Naive thymus-derived CD4-positive, alpha-beta T cell (primary cell): ENCODE data around the gene WDR93. TPM values are rescaled to one million over a fixed set of nuclear protein-coding genes. Genes with fewer than 3 reads are reported as not detected.

Source experiments
- ATAC-seq: fragments of 150-1000 bp; cut with Tn5 transposase; 2 replicates; pipeline ENCODE4 v1.10.0; 2021; ENCODE audit warnings: mild to moderate bottlenecking, moderate library complexity
- CTCF ChIA-PET: fragments of 350-600 bp; sonication (Branson Sonifier 250); formaldehyde crosslinking; loops from one replicate; lab custom pipeline; 2021; ENCODE audit warnings: antibody characterized with exemption; lab: Charles Lee
- POLR2A ChIA-PET: fragments of 350-600 bp; sonication (Branson Sonifier 250); formaldehyde crosslinking; loops from one replicate; lab custom pipeline; 2021; ENCODE audit warnings: antibody characterized with exemption, inconsistent platforms; lab: Charles Lee
- DNase-seq, 9 donors: peaks; one replicate each; pipeline versions ENCODE4 v3.0.0 to v3.0.0-alpha.2; 2020 to 2022; ENCODE audit warnings: mixed read lengths in 1 of 9
- H3K27ac ChIP-seq: one replicate; pipeline ENCODE4 v1.7.0; 2013; ENCODE audit warnings: mild to moderate bottlenecking, low read depth, low read length, moderate library complexity
- H3K27me3 ChIP-seq, 2 donors: one replicate each; pipeline ENCODE4 v1.7.0; 2013; ENCODE audit warnings: low read length in 2 of 2, mild to moderate bottlenecking in 2 of 2, moderate library complexity in 2 of 2; ENCODE audit not compliant: control insufficient read depth in 2 of 2, insufficient read depth in 2 of 2
- H3K36me3 ChIP-seq, 3 experiments: 1 replicate in 2 of 3; 2 replicates in 1 of 3; pipeline ENCODE4 v1.7.0; 2013; ENCODE audit warnings: low read length in 3 of 3, mild to moderate bottlenecking in 3 of 3, moderate library complexity in 1 of 3; ENCODE audit not compliant: insufficient read depth in 3 of 3, control insufficient read depth in 2 of 3
- H3K4me1 ChIP-seq, 2 donors: one replicate each; pipeline ENCODE4 v1.7.0; 2013; ENCODE audit warnings: low read length in 2 of 2, mild to moderate bottlenecking in 2 of 2, moderate library complexity in 1 of 2; ENCODE audit not compliant: control insufficient read depth in 2 of 2, insufficient read depth in 2 of 2
- H3K4me3 ChIP-seq: 2 replicates; pipeline ENCODE4 v1.7.0; 2013; ENCODE audit warnings: mild to moderate bottlenecking, low read length
- H3K9me3 ChIP-seq, 3 experiments: 1 replicate in 2 of 3; 2 replicates in 1 of 3; pipeline ENCODE4 v1.7.0; 2013; ENCODE audit warnings: low read length in 3 of 3; ENCODE audit not compliant: control insufficient read depth in 2 of 3
- H3K27ac Mint-ChIP-seq, 9 donors: one replicate each; pipeline ENCODE4 v1.8.0; 2020 to 2022; ENCODE audit warnings: mixed read lengths in 9 of 9, mild to moderate bottlenecking in 8 of 9, moderate library complexity in 5 of 9, inconsistent platforms in 2 of 9
- H3K27me3 Mint-ChIP-seq, 5 donors: one replicate each; pipeline ENCODE4 v1.8.0; 2021 to 2022; ENCODE audit warnings: mixed read lengths in 5 of 5, mild to moderate bottlenecking in 1 of 5
- H3K36me3 Mint-ChIP-seq, 5 donors: one replicate each; pipeline ENCODE4 v1.8.0; 2020 to 2022; ENCODE audit warnings: mixed read lengths in 5 of 5, mild to moderate bottlenecking in 3 of 5, inconsistent platforms in 1 of 5
- H3K4me1 Mint-ChIP-seq, 7 donors: one replicate each; pipeline ENCODE4 v1.8.0; 2020 to 2022; ENCODE audit warnings: mixed read lengths in 7 of 7, mild to moderate bottlenecking in 3 of 7, inconsistent platforms in 1 of 7
- H3K4me3 Mint-ChIP-seq, 10 donors: one replicate each; pipeline ENCODE4 v1.8.0; 2020 to 2022; ENCODE audit warnings: mild to moderate bottlenecking in 10 of 10, mixed read lengths in 10 of 10, moderate library complexity in 6 of 10, inconsistent platforms in 2 of 10
- H3K9me3 Mint-ChIP-seq, 11 donors: one replicate each; pipeline ENCODE4 v1.8.0; 2020 to 2022; ENCODE audit warnings: mixed read lengths in 11 of 11, mild to moderate bottlenecking in 4 of 11, inconsistent platforms in 1 of 11, moderate library complexity in 1 of 11
- intact Hi-C, 2 donors: fragments of 100-400 bp; cut with micrococcal nuclease; formaldehyde crosslinking; loops; one replicate each; pipeline ENCODE4 v1.15.1; 2023
- polyA plus RNA-seq, 2 donors: library from polyadenylated mRNA; unstranded; fragments of 300-500 nt; fragmentation: Illumina TruSeq; gene quantifications; one replicate each; pipeline ENCODE4 v1.2.3, GENCODE V29; 2021
- total RNA-seq, 6 experiments: library from RNA in 5 of 6; stranded (reverse) in 5 of 6; gene quantifications; 1 replicate in 5 of 6; 2 replicates in 1 of 6; pipeline ENCODE4 v1.2.3 and lab custom pipeline; 2021 to 2026

Gene WDR93
- total and polyA plus RNA-seq, 7 experiments from 2014 or later = 0.27 TPM; not detected in 6

DNA sequence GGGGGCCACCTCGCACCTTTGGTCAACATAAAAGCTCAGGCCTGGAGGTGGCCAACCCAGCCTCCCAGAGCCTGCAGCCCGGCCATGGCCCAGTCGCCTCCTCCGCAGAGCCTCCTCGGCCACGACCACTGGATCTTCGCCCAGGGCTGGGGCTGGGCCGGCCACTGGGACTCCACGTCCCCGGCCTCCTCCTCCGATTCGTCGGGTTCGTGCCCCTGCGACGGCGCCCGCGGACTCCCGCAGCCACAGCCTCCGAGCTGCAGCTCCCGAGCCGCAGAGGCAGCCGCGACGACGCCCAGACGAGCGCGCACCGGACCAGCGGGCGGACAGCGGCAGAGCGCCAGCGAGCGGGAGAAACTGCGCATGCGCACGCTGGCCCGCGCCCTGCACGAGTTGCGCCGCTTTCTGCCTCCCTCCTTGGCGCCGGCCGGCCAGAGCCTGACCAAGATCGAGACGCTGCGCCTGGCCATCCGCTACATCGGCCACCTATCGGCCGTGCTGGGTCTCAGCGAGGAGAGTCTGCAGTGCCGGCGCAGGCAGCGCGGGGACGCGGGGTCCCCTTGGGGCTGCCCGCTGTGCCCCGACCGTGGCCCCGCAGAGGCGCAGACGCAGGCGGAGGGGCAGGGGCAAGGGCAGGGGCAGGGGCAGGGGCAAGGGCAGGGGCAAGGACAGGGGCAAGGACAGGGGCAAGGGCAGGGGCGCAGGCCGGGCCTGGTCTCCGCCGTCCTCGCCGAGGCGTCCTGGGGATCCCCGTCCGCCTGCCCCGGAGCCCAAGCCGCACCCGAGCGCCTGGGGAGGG lies 85.9 kb downstream of the WDR93 start, which contains the start of gene MESP2:
Gene MESP2 (plus strand): TSS at position 59 of the 799 bp plus-strand sequence. CDS start 26 bp downstream, at position 85.
- no peaks in the 10 kb centered on the region for H3K9me3 Mint-ChIP-seq
- H3K4me1 ChIP-seq = no peaks in the 10 kb centered on the region
- H3K4me3 Mint-ChIP-seq = peak within 1 kb of the TSS in 9 of 10 donors; percentile 34 to 80 (median 64)
- H3K27me3 ChIP-seq = no peaks in the 10 kb centered on the region
- intact Hi-C loops = no loop called here
- ChIA-PET CTCF (no interaction called here), POLR2A (no interaction called here)
- H3K27ac ChIP-seq = no peak within 1 kb of the TSS
- H3K27ac Mint-ChIP-seq = no peak within 1 kb of the TSS
- DNase-seq = peak in 7 of 9 donors; percentile 24 to 69 (median 43)
- peaks cover 14 to 29% (median 22%) of the 10 kb centered on the region in 5 donors for H3K27me3 Mint-ChIP-seq
- peak within 1 kb of the TSS; percentile 24 for H3K4me3 ChIP-seq
- no peaks in the 10 kb centered on the region for H3K9me3 ChIP-seq
- no peaks in the 10 kb centered on the region for H3K36me3 Mint-ChIP-seq
- H3K36me3 ChIP-seq = no peaks in the 10 kb centered on the region
- H3K4me1 Mint-ChIP-seq = peaks cover 0 to 13% (median 0%) of the 10 kb centered on the region in 7 donors
- ATAC-seq = peak; percentile 68

DNA sequence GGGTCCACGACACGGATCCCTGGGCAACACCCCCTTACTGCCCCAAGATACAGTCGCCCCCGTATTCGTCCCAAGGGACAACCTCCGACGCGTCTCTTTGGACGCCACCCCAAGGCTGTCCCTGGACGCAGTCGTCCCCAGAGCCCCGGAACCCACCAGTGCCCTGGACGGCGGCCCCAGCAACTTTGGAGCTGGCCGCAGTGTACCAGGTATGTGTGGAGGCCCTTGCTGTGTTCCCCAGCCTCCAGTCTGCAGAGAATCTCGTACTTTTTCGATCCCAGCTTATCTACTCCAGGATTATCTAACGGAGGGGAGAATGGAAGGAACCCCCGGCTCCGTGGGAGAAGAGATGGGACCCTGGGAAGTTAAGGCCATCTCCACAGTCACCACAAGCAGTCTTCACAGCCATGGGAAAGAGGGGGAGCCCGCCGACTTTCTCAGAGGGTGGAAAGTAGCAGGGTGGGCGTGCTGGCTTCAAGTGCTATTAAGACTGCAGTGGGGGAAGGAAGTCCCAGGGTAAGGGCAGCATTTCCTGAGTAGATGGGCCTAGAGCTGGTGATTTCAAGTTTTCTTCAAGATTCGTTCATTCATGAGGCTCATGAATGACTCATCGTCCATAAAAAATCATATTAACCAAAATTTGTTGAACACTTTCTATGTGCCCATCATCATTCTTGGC lies 86.6 kb downstream of the WDR93 start:
- H3K27ac Mint-ChIP-seq = no peak overlapping the region
- peak overlapping the region in 9 of 10 donors; percentile 9 to 72 (median 41) for H3K4me3 Mint-ChIP-seq
- ChIA-PET POLR2A (no interaction called here), CTCF (no interaction called here)
- no peaks in the 10 kb centered on the region for H3K9me3 ChIP-seq
- no peak for DNase-seq
- H3K4me1 Mint-ChIP-seq = peaks cover 0 to 16% (median 0%) of the 10 kb centered on the region in 7 donors
- no peaks in the 10 kb centered on the region for H3K27me3 ChIP-seq
- H3K36me3 ChIP-seq = no peaks in the 10 kb centered on the region
- no peak overlapping the region for H3K27ac ChIP-seq
- H3K4me3 ChIP-seq = no peak overlapping the region
- no peaks in the 10 kb centered on the region for H3K36me3 Mint-ChIP-seq
- intact Hi-C loops = no loop called here
- no peaks in the 10 kb centered on the region for H3K4me1 ChIP-seq
- peaks cover 14 to 29% (median 22%) of the 10 kb centered on the region in 5 donors for H3K27me3 Mint-ChIP-seq
- H3K9me3 Mint-ChIP-seq = no peaks in the 10 kb centered on the region
- no peak for ATAC-seq

DNA sequence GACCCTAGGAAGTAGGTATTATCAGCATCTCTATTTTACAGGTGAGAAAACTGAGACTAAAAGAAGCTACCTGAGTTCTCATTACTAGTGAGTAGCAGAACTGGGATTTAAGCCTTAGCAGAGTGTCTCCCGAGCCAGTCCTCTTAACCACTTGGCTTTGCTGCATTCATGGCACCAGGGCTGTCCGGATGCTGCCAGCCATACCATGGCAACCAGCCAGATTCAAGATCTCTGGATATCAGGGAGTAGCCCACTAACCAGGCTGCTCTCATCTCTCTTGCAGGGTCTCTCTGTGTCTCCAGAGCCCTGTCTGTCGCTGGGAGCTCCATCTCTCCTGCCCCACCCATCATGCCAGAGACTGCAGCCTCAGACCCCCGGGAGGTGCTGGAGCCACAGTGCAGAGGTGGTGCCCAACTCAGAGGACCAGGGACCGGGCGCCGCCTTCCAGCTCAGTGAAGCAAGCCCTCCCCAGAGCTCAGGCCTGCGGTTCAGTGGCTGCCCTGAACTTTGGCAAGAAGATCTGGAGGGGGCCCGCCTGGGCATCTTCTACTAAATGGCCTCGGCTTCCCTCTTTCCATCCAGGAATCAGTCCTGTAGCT lies 87.3 kb downstream of the WDR93 start:
- no peak overlapping the region for H3K27ac Mint-ChIP-seq
- intact Hi-C loops = no loop called here
- no peak for ATAC-seq
- no peak overlapping the region for H3K27ac ChIP-seq
- no peaks in the 10 kb centered on the region for H3K36me3 ChIP-seq
- H3K4me3 ChIP-seq = no peak overlapping the region
- H3K27me3 ChIP-seq = no peaks in the 10 kb centered on the region
- DNase-seq = no peak
- H3K27me3 Mint-ChIP-seq = peaks cover 14 to 29% (median 22%) of the 10 kb centered on the region in 5 donors
- H3K4me3 Mint-ChIP-seq = peak overlapping the region in 5 of 10 donors; percentile 34 to 72 (median 46)
- no peaks in the 10 kb centered on the region for H3K4me1 ChIP-seq
- ChIA-PET CTCF (interaction anchor here (0.5 kb wide), 1 partner anchor 233 kb away, joined by 5 read pairs; no protein-coding TSS in a partner anchor), POLR2A (no interaction called here)
- no peaks in the 10 kb centered on the region for H3K9me3 ChIP-seq
- no peaks in the 10 kb centered on the region for H3K9me3 Mint-ChIP-seq
- peaks cover 0 to 17% (median 0%) of the 10 kb centered on the region in 7 donors for H3K4me1 Mint-ChIP-seq
- no peaks in the 10 kb centered on the region for H3K36me3 Mint-ChIP-seq

DNA sequence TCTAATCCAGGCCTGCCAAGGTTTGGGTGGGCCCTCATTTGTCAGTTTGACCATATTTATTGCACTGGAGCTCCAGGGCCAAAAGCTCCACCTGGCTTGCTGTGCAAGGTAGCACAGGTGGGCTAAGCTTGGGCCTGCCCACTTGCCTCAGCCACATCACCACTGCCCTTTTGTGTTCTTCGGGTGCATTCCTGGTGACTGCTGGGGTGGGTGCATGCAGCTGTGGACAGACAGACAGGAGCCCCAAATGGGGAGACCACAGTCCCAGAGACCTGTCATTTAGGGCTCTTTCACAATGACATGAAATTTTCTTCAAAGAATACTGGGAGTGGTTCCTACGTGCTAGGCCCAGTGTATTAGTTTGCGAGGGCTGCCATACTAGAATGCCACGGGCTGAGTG lies 88.2 kb downstream of the WDR93 start:
- ATAC-seq = no peak

DNA sequence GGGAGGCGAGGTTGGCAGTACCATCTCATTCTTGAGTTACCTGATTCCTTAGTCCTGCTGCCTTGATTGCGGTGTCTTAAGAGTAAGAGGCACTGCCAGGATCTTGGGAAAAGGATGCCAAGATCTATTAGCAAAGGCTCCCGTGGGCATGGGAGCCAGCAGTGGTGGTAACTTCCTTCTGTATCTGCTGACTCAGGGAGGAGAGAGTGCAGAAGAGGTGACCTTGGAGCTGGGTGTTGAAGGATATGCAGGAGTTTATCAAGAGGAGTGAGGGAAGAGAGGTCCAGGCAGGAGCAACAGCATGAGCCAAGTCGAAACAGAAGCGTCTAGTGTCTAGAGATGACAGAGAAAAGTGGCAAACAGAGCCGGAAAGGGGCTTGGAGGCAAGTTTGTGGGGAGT lies 90.0 kb downstream of the WDR93 start:
- peaks cover 14 to 29% (median 22%) of the 10 kb centered on the region in 5 donors for H3K27me3 Mint-ChIP-seq
- H3K27me3 ChIP-seq = no peaks in the 10 kb centered on the region
- ATAC-seq (no peak), DNase-seq (no peak)
- ChIA-PET POLR2A (no interaction called here), CTCF (no interaction called here)
- H3K4me3 Mint-ChIP-seq = no peak overlapping the region
- H3K36me3 Mint-ChIP-seq = no peaks in the 10 kb centered on the region
- no peak overlapping the region for H3K4me3 ChIP-seq
- H3K9me3 Mint-ChIP-seq = peaks cover 0 to under 1% (median 0%) of the 10 kb centered on the region in 11 donors
- no peak overlapping the region for H3K27ac ChIP-seq
- H3K36me3 ChIP-seq = no peaks in the 10 kb centered on the region
- no peaks in the 10 kb centered on the region for H3K9me3 ChIP-seq
- intact Hi-C loops = no loop called here
- peak overlapping the region in 1 of 9 donors; percentile 10 for H3K27ac Mint-ChIP-seq
- no peaks in the 10 kb centered on the region for H3K4me1 ChIP-seq
- peaks cover 0 to 19% (median 0%) of the 10 kb centered on the region in 7 donors for H3K4me1 Mint-ChIP-seq

More for the DNA sequence above, 88.2 kb downstream of the WDR93 start:
- ChIA-PET CTCF (no interaction called here), POLR2A (no interaction called here)
- no peak for DNase-seq
- H3K9me3 ChIP-seq = no peaks in the 10 kb centered on the region
- no peak overlapping the region for H3K4me3 ChIP-seq
- no peaks in the 10 kb centered on the region for H3K36me3 ChIP-seq
- Mint-ChIP-seq H3K4me1 (peaks cover 0 to 19% (median 0%) of the 10 kb centered on the region in 7 donors), H3K9me3 (no peaks in the 10 kb centered on the region), H3K4me3 (no peak overlapping the region), H3K27me3 (peaks cover 14 to 29% (median 22%) of the 10 kb centered on the region in 5 donors), H3K27ac (no peak overlapping the region), H3K36me3 (no peaks in the 10 kb centered on the region)
- H3K27ac ChIP-seq = no peak overlapping the region
- no peaks in the 10 kb centered on the region for H3K27me3 ChIP-seq
- H3K4me1 ChIP-seq = no peaks in the 10 kb centered on the region
- intact Hi-C loops = no loop called here

GRCh38 chr15:89781055-89781454 lies 90.4 kb downstream of the WDR93 start:
- no peak overlapping the region for H3K27ac ChIP-seq
- Mint-ChIP-seq H3K9me3 (peaks cover 0 to 5% (median 0%) of the 10 kb centered on the region in 11 donors), H3K36me3 (no peaks in the 10 kb centered on the region), H3K27ac (peak overlapping the region in 1 of 9 donors; percentile 26), H3K4me3 (peak overlapping the region in 1 of 10 donors; percentile 24), H3K27me3 (peaks cover 14 to 29% (median 21%) of the 10 kb centered on the region in 5 donors), H3K4me1 (peaks cover 0 to 19% (median 0%) of the 10 kb centered on the region in 7 donors)
- no peaks in the 10 kb centered on the region for H3K27me3 ChIP-seq
- no peaks in the 10 kb centered on the region for H3K9me3 ChIP-seq
- DNase-seq (no peak), ATAC-seq (peak; percentile 69)
- H3K36me3 ChIP-seq = no peaks in the 10 kb centered on the region
- POLR2A ChIA-PET = no interaction called here
- no peak overlapping the region for H3K4me3 ChIP-seq
- H3K4me1 ChIP-seq = no peaks in the 10 kb centered on the region
- CTCF ChIA-PET = no interaction called here
- intact Hi-C loops = no loop called here
